Effector CD4-positive, alpha-beta T cell (primary cell): ENCODE data around the gene TCEANC2.

ENCODE experiments used
- DNase-seq: peaks from one replicate; pipeline ENCODE4 v3.0.0-alpha.2; 2020

The TCEANC2 gene

DNA sequence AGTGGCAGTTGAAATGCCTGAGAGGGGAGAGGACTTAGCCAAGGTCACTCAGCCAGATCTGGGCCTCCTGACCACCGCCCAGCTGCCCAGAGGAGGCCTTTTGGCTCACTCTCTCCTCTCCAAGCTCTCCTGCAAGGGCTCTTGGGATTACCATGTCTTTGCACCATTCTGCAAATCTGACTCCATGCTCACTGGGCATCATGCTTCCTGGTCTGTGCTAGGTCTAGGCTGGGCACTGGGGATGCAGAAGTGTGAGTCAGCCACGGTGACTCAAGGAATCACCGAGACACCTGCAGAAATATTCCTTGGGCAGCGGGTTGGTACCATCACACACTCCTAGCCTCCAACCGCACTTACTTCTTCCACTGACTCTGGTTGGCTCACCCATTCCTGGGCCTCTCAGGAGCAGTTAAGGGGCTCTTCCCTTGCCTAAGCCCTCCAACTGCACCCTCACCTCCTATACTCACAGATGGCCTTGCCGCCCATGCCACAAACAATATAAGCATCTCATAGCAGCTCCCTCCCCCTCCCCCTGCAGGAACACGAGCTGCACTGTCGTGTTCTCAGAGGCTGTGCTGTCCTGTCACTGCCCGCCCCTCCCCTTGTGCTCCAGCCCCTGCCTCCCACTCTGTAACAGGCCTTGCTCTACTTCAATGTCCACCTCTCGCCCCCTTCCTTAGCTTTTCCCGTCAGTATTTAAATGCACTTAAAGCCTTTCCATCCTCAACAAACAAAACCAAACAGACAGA, 64.6 kb downstream of the TCEANC2 start:
- no peak for DNase-seq

- no peak for DNase-seq
Measured at GRCh38 chr1:54118704-54119103, 65.3 kb downstream of the TCEANC2 start.

- no peak for DNase-seq
Measured at GRCh38 chr1:54120018-54120697, 66.8 kb downstream of the TCEANC2 start.

DNA sequence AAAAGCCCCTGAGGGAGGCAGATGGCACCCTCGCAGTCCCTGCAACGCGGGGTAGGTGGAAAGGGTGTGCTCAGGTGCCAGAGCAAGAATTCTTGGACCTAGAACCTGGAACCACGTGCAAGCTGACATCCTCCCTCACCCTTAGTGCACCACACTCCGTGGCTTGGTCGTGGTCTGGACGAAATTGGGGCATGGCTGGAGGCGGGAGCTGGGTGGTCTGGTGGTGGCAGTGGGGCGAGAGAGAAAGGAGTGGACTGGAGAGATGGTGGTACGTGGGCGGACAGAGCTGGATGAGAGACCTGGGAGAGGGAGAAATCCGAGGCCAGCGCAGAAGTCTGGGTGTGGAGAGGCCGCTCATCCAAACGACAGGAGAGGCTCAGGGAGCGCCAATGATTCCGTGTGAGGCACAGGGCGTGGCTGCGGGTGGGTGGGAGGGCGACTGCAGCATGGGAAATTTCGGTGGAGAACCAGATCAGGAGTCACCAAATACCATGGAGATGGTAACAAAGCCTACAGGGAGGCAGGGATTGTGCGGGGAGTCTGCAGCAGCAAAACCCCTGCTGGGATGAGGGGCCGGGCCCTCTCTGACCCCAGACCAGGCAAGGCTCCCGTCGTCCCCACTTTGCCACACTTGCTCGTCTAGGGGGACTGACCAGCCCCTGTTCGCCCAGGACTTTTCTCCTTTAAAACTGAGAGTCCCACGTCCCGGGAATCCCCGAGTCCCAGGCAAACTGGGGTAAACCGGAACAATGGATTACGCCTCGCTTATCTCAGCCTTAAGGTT, 67.5 kb downstream of the TCEANC2 start:
- no peak for DNase-seq

GRCh38 chr1:54121482-54122134, 68.2 kb downstream of the TCEANC2 start:
- DNase-seq = peak; percentile 44

- no peak for DNase-seq
Measured at GRCh38 chr1:54122135-54122751, 68.8 kb downstream of the TCEANC2 start.

- no peak for DNase-seq
Measured at GRCh38 chr1:54122992-54123391, 69.6 kb downstream of the TCEANC2 start.

DNA sequence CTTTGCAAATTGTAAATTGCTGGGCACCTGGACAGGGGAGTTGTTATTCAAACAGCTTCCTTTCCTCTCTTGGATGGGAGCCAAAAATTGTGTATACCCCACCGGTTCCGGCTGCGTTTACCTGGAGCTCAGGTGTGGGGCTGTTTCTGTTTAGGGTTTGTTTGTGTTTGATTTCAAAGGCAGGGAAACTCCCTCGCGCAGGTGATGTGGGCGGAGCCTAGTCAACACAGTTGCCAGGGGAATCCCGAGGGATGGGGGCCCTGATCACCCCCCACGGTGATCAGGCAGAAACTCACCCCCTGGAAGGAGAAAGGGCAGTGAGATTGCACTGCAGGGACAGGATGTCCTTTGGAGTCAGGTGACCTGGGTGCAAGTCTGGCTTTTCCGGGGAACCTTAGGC, 71.1 kb downstream of the TCEANC2 start:
- DNase-seq = no peak

- no peak for DNase-seq
Measured at GRCh38 chr1:54124906-54125305, 71.5 kb downstream of the TCEANC2 start.

DNA sequence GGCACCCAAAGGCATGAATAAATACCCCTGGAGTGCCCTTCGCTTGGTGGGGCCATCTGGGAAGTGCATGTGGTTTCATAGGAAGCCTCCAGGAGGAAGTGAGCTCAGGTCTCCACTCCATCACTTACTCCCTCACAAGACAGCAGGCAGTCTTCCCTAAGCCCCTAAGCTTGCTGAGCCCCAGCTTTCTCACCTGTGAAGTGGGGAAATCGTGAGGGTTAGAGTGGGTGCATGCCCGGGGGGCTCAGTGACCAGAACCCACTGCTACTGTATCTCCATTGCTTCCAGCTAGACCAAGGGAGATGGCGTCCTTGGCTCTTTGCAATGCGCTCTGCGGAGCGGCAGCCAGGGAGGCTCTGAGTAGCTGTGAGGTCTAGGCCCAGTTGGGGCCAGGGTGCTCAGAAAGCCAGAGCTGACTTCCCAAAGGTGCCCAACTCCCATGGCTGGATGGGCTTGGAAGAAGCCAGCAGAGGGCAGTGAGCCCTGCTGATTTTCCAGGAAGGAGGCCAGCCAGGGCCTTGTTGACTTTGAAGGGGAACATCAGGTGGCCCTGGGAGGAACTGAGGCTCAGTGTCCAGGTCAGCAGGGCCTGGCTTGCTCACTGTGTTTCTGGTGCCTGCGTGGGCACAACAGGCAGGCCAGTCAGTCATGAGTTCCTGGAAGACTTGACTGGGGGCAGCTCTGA, 72.1 kb downstream of the TCEANC2 start:
- DNase-seq = no peak

DNA sequence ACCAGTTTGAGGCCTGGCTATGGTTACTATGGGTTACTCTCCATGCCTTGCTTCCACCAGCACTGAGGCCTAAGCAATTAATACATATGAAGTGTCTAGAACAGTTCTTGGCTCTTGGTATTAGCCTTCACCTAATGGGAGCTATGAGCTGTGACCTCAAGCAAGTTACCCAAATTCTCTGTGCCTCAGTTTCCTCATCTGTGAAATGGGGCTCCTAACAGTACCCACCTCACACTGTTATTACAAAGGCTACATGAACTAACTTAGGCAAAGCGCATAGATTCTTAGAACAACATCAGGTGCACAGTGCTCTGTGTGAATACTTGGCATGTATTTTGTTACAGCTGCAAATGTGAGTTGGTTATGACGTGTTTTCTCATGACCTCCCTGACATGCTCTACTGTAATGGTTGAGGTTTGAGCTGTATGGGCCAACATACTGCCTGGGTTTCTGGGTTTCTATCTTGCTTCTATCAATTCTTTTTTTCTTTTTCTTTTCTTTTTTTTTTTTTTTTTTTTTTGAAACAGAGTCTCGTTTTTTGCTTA, 72.9 kb downstream of the TCEANC2 start:
- no peak for DNase-seq

- no peak for DNase-seq
Measured at GRCh38 chr1:54127594-54128300, 74.3 kb downstream of the TCEANC2 start.

GRCh38 chr1:54129858-54130257, 76.5 kb downstream of the TCEANC2 start:
- no peak for DNase-seq

- DNase-seq = no peak
Measured at GRCh38 chr1:54131419-54131818, 78.0 kb downstream of the TCEANC2 start.

DNA sequence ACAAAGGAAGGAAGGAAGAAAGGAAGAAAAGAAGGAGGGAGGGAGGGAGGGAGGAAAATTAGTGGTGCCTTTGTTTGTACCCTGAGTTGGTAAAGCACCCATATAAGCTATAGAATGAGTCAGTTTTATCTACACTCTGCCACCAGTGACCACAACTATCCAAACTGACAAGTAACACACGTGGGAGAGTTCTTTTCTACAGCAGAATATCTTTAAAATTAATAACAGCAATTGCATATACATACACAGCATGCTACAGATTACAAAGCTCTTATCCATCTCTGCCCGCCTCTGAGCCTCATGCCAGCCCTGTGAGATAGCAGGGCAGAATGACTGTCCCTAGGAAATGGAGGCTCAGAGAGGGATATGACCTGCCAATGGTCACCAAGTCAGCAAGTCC, 79.1 kb downstream of the TCEANC2 start:
- no peak for DNase-seq

DNA sequence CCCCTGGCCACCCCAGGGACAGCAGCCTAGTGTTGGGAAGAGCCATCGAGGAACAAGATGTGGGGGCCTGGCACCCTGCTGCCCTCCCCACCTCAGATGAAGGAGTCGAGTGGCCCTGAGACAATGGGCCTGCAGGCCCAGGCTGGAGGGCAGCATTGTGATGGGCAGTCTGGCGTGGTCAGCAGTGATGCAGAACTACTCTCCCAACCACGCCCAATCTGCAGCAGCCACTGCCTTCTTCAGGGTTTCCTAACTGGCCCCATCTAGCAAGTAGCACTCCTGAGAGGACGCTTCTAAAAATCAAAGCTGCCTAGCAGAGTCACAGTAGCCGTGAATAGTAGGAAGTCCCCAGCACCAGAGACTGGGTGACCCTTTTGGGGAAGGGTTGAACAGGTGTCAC, 80.9 kb downstream of the TCEANC2 start:
- DNase-seq = no peak

GRCh38 chr1:54135436-54136120, 82.2 kb downstream of the TCEANC2 start:
- DNase-seq = no peak

- no peak for DNase-seq
Measured at GRCh38 chr1:54136269-54136896, 83.0 kb downstream of the TCEANC2 start.

DNA sequence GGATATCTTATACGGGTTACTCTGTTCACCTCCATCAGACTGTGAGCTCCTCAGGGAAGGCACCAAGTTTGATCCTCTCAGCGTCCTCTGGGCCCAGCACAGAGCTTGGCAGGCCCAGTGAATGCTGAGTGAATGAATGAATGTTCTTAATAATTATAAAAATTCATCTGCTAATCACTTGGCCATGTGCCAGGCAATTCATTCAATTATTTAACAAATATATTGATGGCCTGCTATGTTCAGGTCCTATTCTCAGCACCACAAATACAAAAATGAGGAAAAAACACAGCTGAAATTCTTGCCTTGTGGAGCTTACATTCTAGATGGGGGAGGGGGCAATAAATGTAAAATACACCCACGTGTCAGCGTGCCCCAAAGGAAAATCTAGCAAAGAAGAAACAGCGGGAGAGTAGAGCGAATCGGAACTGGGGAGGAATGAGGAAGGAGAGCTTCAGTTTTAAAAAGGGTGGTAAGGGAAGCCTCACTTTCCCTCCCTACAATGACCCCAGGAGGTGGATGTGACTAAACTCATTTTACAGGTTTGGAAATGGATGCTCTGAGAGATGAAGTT, 83.6 kb downstream of the TCEANC2 start:
- no peak for DNase-seq
